ENCODE measurements around the gene RBM12. TPM values are rescaled to one million over a fixed set of nuclear protein-coding genes. Genes with fewer than 3 reads are reported as not detected.

RBM12 gene
- total RNA-seq, 4 donors from 2014 or later = 13.5 to 27.8 (median 21.4) TPM

DNA sequence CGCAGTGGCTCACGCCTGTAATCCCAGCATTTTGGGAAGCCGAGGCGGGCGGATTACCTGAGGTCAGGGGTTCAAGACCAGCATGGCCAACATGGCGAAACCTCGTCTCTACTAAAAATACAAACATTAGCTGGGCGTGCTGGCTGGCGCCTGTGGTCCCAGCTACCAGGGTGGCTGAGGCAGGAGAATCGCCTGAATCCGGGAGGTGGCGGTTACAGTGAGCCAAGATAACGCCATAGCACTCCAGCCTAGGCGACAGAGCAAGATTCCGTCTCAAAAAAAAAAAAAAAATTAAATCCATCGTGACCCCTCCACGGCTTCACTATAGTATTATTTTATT is 1.2 kb upstream of the RBM12 start:
- DNase-seq (ENCODE audit: low spot score in 2 of 2) = no peak
- TF ChIP-seq POLR2A (IDR thresholded peaks at IDR 0.05) = no peak
- TF ChIP-seq, protein P1, sequence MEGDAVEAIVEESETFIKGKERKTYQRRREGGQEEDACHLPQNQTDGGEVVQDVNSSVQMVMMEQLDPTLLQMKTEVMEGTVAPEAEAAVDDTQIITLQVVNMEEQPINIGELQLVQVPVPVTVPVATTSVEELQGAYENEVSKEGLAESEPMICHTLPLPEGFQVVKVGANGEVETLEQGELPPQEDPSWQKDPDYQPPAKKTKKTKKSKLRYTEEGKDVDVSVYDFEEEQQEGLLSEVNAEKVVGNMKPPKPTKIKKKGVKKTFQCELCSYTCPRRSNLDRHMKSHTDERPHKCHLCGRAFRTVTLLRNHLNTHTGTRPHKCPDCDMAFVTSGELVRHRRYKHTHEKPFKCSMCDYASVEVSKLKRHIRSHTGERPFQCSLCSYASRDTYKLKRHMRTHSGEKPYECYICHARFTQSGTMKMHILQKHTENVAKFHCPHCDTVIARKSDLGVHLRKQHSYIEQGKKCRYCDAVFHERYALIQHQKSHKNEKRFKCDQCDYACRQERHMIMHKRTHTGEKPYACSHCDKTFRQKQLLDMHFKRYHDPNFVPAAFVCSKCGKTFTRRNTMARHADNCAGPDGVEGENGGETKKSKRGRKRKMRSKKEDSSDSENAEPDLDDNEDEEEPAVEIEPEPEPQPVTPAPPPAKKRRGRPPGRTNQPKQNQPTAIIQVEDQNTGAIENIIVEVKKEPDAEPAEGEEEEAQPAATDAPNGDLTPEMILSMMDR (IDR thresholded peaks at IDR 0.05) = no peak
- intact Hi-C loops (cut with DNase I; ENCODE audit: low total_unique reads) = no loop called here
- no peak overlapping the region for H3K4me3 ChIP-seq (ENCODE audit: low read depth, poor library complexity, severe bottlenecking)
- WGBS, 2 donors = 95 to 96% methylated on average over 17 of the region's 17 CpGs

- TF ChIP-seq, protein P1 (IDR thresholded peaks at IDR 0.05) = no peak
- TF ChIP-seq POLR2A (IDR thresholded peaks at IDR 0.05) = no peak
- DNase-seq (ENCODE audit: low spot score in 2 of 2) = peak; percentile 36 to 88
- 0% methylated on average over 28 of the region's 28 CpGs for WGBS, 2 donors
- peak overlapping the region; percentile 79 for H3K4me3 ChIP-seq (ENCODE audit: low read depth, poor library complexity, severe bottlenecking)
- intact Hi-C loops (cut with DNase I; ENCODE audit: low total_unique reads) = no loop called here
These were observed 909 bp downstream of the RBM12 start for GRCh38 chr20:35663516-35664465.

DNA sequence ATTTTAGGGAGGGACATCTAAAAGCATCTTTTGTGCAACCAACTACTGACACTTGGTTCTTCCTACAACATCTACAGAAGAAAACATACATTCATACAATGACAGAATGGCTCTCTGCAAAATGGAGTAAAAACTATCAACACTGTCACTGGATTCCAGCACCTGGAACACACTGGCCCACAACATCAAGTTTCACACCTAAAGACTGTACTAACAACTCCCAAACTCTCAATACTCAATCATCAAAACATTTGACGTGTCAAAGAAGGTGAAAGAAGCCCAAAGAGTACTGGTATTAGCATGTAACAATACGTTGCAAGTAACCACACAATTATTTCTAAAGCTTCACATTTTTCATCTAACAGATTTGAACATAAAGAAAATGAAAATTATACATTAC is 2.1 kb downstream of the RBM12 start:
- WGBS, 2 donors = 15 to 17% methylated on average over 2 of the region's 2 CpGs
- intact Hi-C loops (cut with DNase I; ENCODE audit: low total_unique reads) = no loop called here
- no peak for TF ChIP-seq POLR2A (IDR thresholded peaks at IDR 0.05)
- TF ChIP-seq, protein P1 (IDR thresholded peaks at IDR 0.05) = no peak
- no peak overlapping the region for H3K4me3 ChIP-seq (ENCODE audit: low read depth, poor library complexity, severe bottlenecking)
- no peak for DNase-seq (ENCODE audit: low spot score in 2 of 2)

GRCh38 chr20:35661908-35662307 is 2.8 kb downstream of the RBM12 start:
- WGBS, 2 donors = 16 to 17% methylated on average over 3 of the region's 3 CpGs
- intact Hi-C loops (cut with DNase I; ENCODE audit: low total_unique reads) = no loop called here

DNA sequence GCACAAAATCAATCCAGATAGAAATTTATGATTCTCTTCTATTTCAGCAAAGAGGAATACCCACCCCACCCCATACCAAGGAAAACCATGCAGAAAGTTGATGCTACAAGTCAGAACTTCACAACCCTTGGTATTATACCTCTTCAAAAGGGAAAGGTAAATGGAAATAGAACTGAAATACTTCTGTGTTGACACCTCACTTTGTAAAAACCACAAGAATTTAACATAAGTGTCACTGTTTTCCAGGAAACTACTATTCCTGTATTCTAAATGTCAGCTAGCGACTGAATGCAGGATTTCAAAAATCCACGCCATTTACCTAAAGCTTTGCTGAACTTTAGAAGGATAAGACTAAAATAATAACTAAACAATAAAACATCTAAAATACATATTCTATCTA is 3.6 kb downstream of the RBM12 start:
- 72 to 90% methylated on average over 2 of the region's 2 CpGs for WGBS, 2 donors
- no peak overlapping the region for H3K4me3 ChIP-seq (ENCODE audit: low read depth, poor library complexity, severe bottlenecking)
- intact Hi-C loops (cut with DNase I; ENCODE audit: low total_unique reads) = no loop called here
- TF ChIP-seq, protein P1 (IDR thresholded peaks at IDR 0.05) = no peak
- TF ChIP-seq POLR2A (IDR thresholded peaks at IDR 0.05) = no peak
- DNase-seq (ENCODE audit: low spot score in 2 of 2) = no peak

More at GRCh38 chr20:35661908-35662307, 2.8 kb downstream of the RBM12 start:
- TF ChIP-seq, protein P1 (IDR thresholded peaks at IDR 0.05) = no peak
- no peak for TF ChIP-seq POLR2A (IDR thresholded peaks at IDR 0.05)
- DNase-seq (ENCODE audit: low spot score in 2 of 2) = no peak
- H3K4me3 ChIP-seq (ENCODE audit: low read depth, poor library complexity, severe bottlenecking) = no peak overlapping the region
